ENCODE data around the gene WNT11. TPM values are rescaled to one million over a fixed set of nuclear protein-coding genes. Genes with fewer than 3 reads are reported as not detected.

Gene WNT11
- total RNA-seq, 3 donors from 2014 or later (not counting 1 experiment from before 2014, with no cell fraction given), result 0.47 to 1.3 (median 0.80) TPM

DNA sequence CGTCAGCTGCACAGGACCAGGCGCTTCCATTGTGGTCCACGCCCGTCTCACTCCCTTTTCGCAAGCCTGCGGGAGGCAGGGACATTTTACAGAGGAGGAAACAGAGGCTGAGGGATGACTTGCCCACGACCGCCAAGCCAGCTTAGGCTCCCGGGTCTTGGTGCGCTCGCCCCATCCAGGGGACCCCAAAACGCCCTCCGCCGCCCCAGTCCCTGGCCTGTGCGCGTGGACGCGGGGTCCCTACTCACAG is 300 bp downstream of the WNT11 start:
- H3K9me3 ChIP-seq (ENCODE audit: control insufficient read depth, insufficient read depth, low read length), result no peaks in the 10 kb centered on the region
- DNase-seq (no peak), ATAC-seq (no peak)
- H3K36me3 Mint-ChIP-seq, result no peaks in the 10 kb centered on the region
- H3K4me1 Mint-ChIP-seq, result peaks cover 8 to 38% of the 10 kb centered on the region in 2 donors
- H3K4me3 Mint-ChIP-seq, result peak overlapping the region; percentile 74
- H3K4me1 ChIP-seq (ENCODE audit: control insufficient read depth, insufficient read depth, low read length), result peaks cover 50% of the 10 kb centered on the region
- H3K27ac Mint-ChIP-seq, result no peak overlapping the region
- WGBS (ENCODE audit: insufficient coverage), result 4% methylated on average over 18 of the region's 18 CpGs
- H3K27me3 Mint-ChIP-seq (ENCODE audit: low read depth in 2 of 2), result peaks cover 18 to 37% of the 10 kb centered on the region in 2 donors
- intact Hi-C loops (cut with micrococcal nuclease), result loop anchor here (2.0 to 5.0 kb wide), 4 partner anchors 29 to 476 kb away; no protein-coding TSS in a partner anchor
- no peak overlapping the region for H3K27ac ChIP-seq (ENCODE audit: low read length)
- TF ChIP-seq CTCF (IDR thresholded peaks at IDR 0.05), result no peak
- peak overlapping the region; percentile 6 for H3K4me3 ChIP-seq (ENCODE audit: low read length)
- H3K27me3 ChIP-seq (ENCODE audit: control insufficient read depth, insufficient read depth, low read length), result peaks cover 48% of the 10 kb centered on the region
- no peaks in the 10 kb centered on the region for H3K9me3 Mint-ChIP-seq
- H3K36me3 ChIP-seq (ENCODE audit: control insufficient read depth, insufficient read depth, low read length), result no peaks in the 10 kb centered on the region

GRCh38 chr11:76205252-76206076 is 838 bp downstream of the WNT11 start:
- Histone ChIP-seq H3K4me3 (ENCODE audit: low read length) (no peak overlapping the region), H3K27me3 (ENCODE audit: control insufficient read depth, insufficient read depth, low read length) (peaks cover 46% of the 10 kb centered on the region), H3K36me3 (ENCODE audit: control insufficient read depth, insufficient read depth, low read length) (no peaks in the 10 kb centered on the region)

GRCh38 chr11:76203937-76204336 is 2.4 kb downstream of the WNT11 start:
- H3K4me1 ChIP-seq (ENCODE audit: control insufficient read depth, insufficient read depth, low read length), result peaks cover 49% of the 10 kb centered on the region
- peaks cover 22 to 45% of the 10 kb centered on the region in 2 donors for H3K4me1 Mint-ChIP-seq
- 93% methylated on average over 4 of the region's 5 CpGs for whole genome bisulfite sequencing (ENCODE audit: insufficient coverage)
- H3K4me3 ChIP-seq (ENCODE audit: low read length), result no peak overlapping the region
- no peak for ATAC-seq
- no peaks in the 10 kb centered on the region for H3K9me3 Mint-ChIP-seq
- TF ChIP-seq CTCF (IDR thresholded peaks at IDR 0.05), result no peak
- no peak overlapping the region for H3K27ac Mint-ChIP-seq
- H3K4me3 Mint-ChIP-seq, result no peak overlapping the region
- peaks cover 40% of the 10 kb centered on the region for H3K27me3 ChIP-seq (ENCODE audit: control insufficient read depth, insufficient read depth, low read length)
- peaks cover 18 to 31% of the 10 kb centered on the region in 2 donors for H3K27me3 Mint-ChIP-seq (ENCODE audit: low read depth in 2 of 2)
- H3K27ac ChIP-seq (ENCODE audit: low read length), result no peak overlapping the region
- no peaks in the 10 kb centered on the region for H3K36me3 Mint-ChIP-seq
- H3K36me3 ChIP-seq (ENCODE audit: control insufficient read depth, insufficient read depth, low read length), result no peaks in the 10 kb centered on the region
- H3K9me3 ChIP-seq (ENCODE audit: control insufficient read depth, insufficient read depth, low read length), result no peaks in the 10 kb centered on the region
- DNase-seq, result no peak
- intact Hi-C loops (cut with micrococcal nuclease), result no loop called here

More at GRCh38 chr11:76205252-76206076, 838 bp downstream of the WNT11 start:
- Histone ChIP-seq H3K4me1 (ENCODE audit: control insufficient read depth, insufficient read depth, low read length) (peaks cover 52% of the 10 kb centered on the region), H3K27ac (ENCODE audit: low read length) (no peak overlapping the region), H3K9me3 (ENCODE audit: control insufficient read depth, insufficient read depth, low read length) (no peaks in the 10 kb centered on the region)
- Mint-ChIP-seq H3K4me3 (peak overlapping the region; percentile 74), H3K4me1 (peaks cover 13 to 38% of the 10 kb centered on the region in 2 donors), H3K27ac (no peak overlapping the region), H3K36me3 (no peaks in the 10 kb centered on the region), H3K27me3 (ENCODE audit: low read depth in 2 of 2) (peaks cover 18 to 32% of the 10 kb centered on the region in 2 donors), H3K9me3 (no peaks in the 10 kb centered on the region)
- ATAC-seq (no peak), DNase-seq (peak in 1 of 2 donors; percentile 13)
- intact Hi-C loops (cut with micrococcal nuclease), result loop anchor here (2.0 to 5.0 kb wide), 4 partner anchors 29 to 477 kb away; no protein-coding TSS in a partner anchor
- WGBS (ENCODE audit: insufficient coverage), result 35% methylated on average over 23 of the region's 23 CpGs
- TF ChIP-seq CTCF (IDR thresholded peaks at IDR 0.05), result no peak

All from natural killer cell (primary cell).